Lower leg skin (tissue), 4 donors: ENCODE measurements around the gene ASPG. TPM values are rescaled to one million over a fixed set of nuclear protein-coding genes. Genes with fewer than 3 reads are reported as not detected.
A peak's percentile ranks its signal among the peaks of the same experiment; 100 is the strongest.

Source experiments
- DNase-seq, 2 donors: peaks; one replicate each; pipeline ENCODE4 v3.0.0-alpha.2; 2019; ENCODE audit warnings: low spot score in 2 of 2
- H3K4me3 ChIP-seq: fragments of 200-600 bp; sonication (generic); 2 replicates; pipeline ENCODE4 v1.5.1; 2017; ENCODE audit warnings: mild to moderate bottlenecking, low read depth; ENCODE audit not compliant: poor library complexity, severe bottlenecking
- POLR2A ChIP-seq, 2 donors: fragments of 450-650 bp; IDR thresholded peaks; one replicate each; pipeline ENCODE4 v1.6.1; 2016 to 2017; ENCODE audit warnings: antibody characterized with exemption in 2 of 2, mild to moderate bottlenecking in 1 of 2, moderate library complexity in 1 of 2
- WGBS, 2 donors: methylation state at CpG; one replicate each; pipeline ENCODE4 v1.1.5; 2018; 5-methylcytosine and 5-hydroxymethylcytosine counted together
- intact Hi-C: fragments of 100-400 bp; cut with DNase I; formaldehyde crosslinking; loops from one replicate; pipeline ENCODE4 v1.15.0; 2023; ENCODE audit warnings: low total_unique reads
- total RNA-seq, 4 donors: library from RNA; depleted of rRNA; stranded (reverse); fragments of >200 nt; gene quantifications; one replicate each; pipeline ENCODE4 v1.1.0, GENCODE V29; 2016
- TF ChIP-seq, protein P1 (sequence below), 3 donors: fragments of 450-650 bp; IDR thresholded peaks; one replicate each; pipeline ENCODE4 v1.5.1; 2016; ENCODE audit warnings: antibody characterized with exemption in 3 of 3, mild to moderate bottlenecking in 3 of 3, moderate library complexity in 2 of 3

The ASPG gene
- total RNA-seq, 4 donors from 2014 or later, result 12.1 to 56.6 (median 25.4) TPM

DNA sequence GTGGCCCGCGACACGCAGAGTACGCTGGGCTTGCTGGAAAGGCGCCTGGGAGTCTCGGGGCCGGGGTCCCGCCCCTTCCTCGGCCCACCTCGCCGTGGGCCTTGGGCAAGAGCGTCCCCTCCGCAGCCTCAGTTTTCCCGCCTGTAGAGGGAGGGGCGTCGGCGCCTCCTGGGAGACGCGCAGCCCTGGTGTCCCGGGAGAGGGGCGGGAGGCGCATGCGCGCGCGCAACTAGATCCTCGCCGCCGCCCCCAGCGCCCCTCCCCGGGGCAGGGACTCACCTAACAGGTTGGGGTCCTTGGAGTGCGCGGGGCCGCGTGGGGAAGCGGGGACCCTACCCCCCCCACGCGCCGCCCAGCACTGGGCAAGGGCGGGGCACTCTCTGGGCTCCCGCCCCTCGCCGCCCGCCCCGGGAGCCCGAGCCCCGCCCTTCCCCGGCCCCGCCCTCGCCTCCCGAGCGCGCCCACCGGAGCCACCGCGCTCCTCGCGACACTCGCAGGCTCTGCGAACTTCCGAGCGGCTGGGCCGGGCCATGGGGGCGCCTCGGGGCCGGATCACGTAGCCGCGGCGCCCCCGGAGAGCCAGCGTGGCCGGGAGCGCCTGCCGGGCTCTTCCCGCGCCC, 52.7 kb downstream of the ASPG start, which contains the start of gene KIF26A:
Gene KIF26A (plus strand): TSS at position 490 of the 620 bp plus-strand sequence. CDS start 136 bp downstream, outside the sequence.
- 0% methylated on average over 28 to 31 of the region's 77 CpGs for WGBS, 2 donors
- intact Hi-C loops, result loop anchor here (5.0 to 10.0 kb wide), 2 partner anchors 424 to 497 kb away; no protein-coding TSS in a partner anchor
- H3K4me3 ChIP-seq, result peak within 1 kb of the TSS; percentile 28
- no peak for TF ChIP-seq POLR2A (IDR thresholded peaks at IDR 0.05)
- TF ChIP-seq, protein P1, sequence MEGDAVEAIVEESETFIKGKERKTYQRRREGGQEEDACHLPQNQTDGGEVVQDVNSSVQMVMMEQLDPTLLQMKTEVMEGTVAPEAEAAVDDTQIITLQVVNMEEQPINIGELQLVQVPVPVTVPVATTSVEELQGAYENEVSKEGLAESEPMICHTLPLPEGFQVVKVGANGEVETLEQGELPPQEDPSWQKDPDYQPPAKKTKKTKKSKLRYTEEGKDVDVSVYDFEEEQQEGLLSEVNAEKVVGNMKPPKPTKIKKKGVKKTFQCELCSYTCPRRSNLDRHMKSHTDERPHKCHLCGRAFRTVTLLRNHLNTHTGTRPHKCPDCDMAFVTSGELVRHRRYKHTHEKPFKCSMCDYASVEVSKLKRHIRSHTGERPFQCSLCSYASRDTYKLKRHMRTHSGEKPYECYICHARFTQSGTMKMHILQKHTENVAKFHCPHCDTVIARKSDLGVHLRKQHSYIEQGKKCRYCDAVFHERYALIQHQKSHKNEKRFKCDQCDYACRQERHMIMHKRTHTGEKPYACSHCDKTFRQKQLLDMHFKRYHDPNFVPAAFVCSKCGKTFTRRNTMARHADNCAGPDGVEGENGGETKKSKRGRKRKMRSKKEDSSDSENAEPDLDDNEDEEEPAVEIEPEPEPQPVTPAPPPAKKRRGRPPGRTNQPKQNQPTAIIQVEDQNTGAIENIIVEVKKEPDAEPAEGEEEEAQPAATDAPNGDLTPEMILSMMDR (IDR thresholded peaks at IDR 0.05), result no peak
- peak in 1 of 2 donors; percentile 82 for DNase-seq

DNA sequence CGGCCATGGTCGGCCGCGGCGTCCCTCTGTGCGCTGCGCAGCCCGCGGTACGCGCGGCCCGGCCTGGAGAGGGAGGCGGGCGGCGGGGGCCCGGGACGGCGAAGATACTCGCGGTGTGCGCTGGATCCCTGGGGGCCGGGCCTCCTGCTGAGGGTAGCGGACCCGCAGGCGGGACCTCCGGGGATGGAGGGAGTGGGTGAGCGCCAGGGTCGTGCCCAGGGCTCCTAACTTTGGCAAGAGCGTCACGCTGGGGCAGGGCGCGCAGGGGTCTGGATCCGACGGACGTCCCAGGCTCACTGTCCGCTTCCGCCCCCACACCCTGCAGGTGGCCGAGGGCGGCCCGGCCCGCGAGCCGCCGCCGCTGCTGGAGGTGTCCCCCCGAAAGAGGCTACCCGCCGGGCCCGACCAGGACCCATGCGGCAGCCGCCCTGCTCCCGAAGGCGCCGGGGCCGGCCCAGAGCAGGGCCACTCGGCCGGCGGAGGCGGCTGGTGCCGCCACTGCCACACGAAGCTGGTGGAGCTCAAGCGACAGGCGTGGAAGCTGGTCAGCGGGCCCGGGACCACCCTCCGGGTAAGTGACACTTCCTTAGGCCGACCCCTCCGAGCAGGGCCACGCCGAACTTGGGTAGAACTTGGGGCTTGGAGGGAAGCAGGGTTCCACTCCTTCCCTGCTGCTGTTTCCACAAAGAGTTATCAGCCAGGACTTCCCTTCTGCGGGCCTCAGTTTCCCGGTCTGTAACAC, 53.4 kb downstream of the ASPG start:
- intact Hi-C loops, result loop anchor here (5.0 to 10.0 kb wide), 2 partner anchors 423 to 496 kb away; no protein-coding TSS in a partner anchor
- TF ChIP-seq POLR2A (IDR thresholded peaks at IDR 0.05), result no peak
- TF ChIP-seq, protein P1 (IDR thresholded peaks at IDR 0.05), result no peak
- H3K4me3 ChIP-seq, result peak overlapping the region; percentile 28
- 3% methylated on average over 33 to 45 of the region's 73 CpGs for WGBS, 2 donors
- DNase-seq, result peak in 1 of 2 donors; percentile 83

DNA sequence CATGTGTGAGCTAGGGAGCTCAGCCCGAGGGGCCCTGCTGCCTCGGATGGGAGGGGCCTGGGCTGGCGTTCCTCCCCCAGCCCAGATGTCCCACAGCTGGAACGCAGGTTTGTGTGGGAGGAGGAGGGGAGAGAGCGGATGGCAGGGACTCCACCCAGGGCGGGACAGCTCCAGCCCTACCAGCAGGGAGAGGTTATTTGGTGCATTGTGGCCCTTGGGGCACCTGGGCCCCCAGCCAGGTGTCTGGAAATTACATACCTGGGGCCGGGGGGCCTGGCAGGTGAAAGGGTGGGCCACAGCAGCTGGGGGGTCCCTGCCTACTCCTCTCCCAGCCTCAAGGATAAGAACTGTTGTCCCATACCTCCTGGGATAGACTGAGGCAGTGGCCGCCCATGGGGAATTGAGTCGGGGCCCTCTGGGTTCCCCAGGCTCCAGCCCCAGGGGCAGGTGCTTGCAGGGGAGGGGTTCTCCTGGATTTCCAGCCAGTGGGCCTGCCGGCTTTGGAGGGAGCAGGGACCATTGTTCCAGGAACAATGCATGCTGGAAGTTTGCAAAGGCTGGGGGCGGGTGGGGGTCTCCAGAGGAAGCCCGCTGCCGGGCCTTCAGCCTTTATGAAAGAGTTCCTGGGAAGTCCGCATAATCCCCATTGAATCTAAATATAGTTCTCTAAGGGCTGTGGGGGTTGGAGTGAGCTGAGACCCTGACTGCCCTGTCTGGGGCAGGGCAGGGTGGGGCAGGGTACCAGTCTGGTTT, 54.1 kb downstream of the ASPG start:
- no peak for TF ChIP-seq POLR2A (IDR thresholded peaks at IDR 0.05)
- TF ChIP-seq, protein P1 (IDR thresholded peaks at IDR 0.05), result no peak
- intact Hi-C loops, result loop anchor here (5.0 to 10.0 kb wide), 4 partner anchors 183 to 1917 kb away; no protein-coding TSS in a partner anchor
- DNase-seq, result peak in 1 of 2 donors; percentile 80
- H3K4me3 ChIP-seq, result no peak overlapping the region
- 33 to 39% methylated on average over 14 of the region's 14 CpGs for WGBS, 2 donors

DNA sequence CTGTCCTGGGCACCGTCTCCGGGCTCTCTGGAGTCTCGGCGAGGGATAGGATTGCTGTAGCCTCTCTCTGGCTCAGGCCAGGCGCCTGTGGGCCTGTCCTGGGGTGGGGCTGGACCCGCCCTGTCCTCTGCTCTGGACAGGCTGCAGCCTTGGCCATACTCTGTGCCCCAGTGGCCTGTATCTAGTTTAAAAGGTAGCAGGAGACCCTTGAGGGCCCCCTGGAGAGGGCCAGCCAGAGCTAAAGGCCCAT, 54.6 kb downstream of the ASPG start:
- DNase-seq, result peak in 1 of 2 donors; percentile 70
- H3K4me3 ChIP-seq, result no peak overlapping the region
- no peak for TF ChIP-seq POLR2A (IDR thresholded peaks at IDR 0.05)
- TF ChIP-seq, protein P1 (IDR thresholded peaks at IDR 0.05), result no peak
- WGBS, 2 donors, result 69 to 84% methylated on average over 3 to 6 of the region's 6 CpGs
- intact Hi-C loops, result loop anchor here (5.0 kb wide), 2 partner anchors 182 to 1918 kb away; no protein-coding TSS in a partner anchor

DNA sequence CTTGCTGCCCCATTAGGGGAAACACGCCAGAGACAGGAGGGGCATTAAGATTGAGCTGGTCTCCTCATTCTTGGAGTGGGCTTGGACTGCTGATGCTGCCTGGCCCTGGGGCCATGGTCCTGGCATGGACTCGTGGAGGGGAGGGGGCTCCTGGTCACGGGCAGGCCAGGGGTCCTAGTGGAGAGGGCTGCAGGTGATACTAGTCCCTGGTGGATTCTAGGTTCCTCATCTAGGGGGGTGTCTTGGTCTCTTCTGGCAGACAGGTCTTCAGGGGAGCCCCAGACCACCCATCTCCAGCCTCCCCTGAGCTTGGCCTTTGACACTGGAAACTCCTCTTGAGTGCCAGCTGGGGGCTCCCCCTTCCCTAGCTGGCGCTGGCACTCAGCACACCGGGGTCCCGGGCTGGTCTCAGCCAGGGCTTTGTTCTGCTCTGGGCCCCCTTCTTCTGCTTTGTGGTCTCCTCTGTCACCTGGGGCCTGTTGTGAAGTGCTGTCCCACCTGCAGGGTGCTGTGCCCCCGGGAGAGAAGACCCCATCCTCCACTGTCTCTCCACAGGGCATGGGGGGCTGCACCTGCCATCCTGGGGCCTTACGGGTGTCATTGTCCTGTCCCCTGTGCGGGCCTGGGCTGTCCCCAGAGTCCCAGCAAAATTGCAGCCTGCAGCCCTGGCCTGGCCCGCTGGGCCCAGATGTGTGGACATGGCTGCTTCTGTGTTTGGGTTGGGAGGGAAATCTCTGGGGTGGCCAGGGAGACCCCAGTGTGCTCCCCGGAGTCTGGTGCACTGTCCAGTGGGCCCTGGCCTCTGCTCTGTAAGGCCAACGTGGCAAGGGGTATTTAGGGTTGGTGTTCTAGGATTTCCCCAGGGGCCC, 55.2 kb downstream of the ASPG start:
- no peak overlapping the region for H3K4me3 ChIP-seq
- peak in 1 of 2 donors; percentile 84 for DNase-seq
- intact Hi-C loops, result loop anchor here (5.0 kb wide), 2 partner anchors 182 to 1918 kb away; no protein-coding TSS in a partner anchor
- no peak for TF ChIP-seq POLR2A (IDR thresholded peaks at IDR 0.05)
- TF ChIP-seq, protein P1 (IDR thresholded peaks at IDR 0.05), result no peak
- WGBS, 2 donors, result 80 to 89% methylated on average over 9 of the region's 12 CpGs
